ENCODE measurements around the gene CSHL1. TPM values are rescaled to one million over a fixed set of nuclear protein-coding genes. Genes with fewer than 3 reads are reported as not detected.

Gene CSHL1
- polyA plus RNA-seq, 1 donor from 2014 or later = not detected

GRCh38 chr17:63928966-63929695 is 18.1 kb upstream of the CSHL1 start:
- TF ChIP-seq MXI1 (conservative IDR thresholded peaks at IDR 0.05; ENCODE audit: poor library complexity, severe bottlenecking) = no peak
- TF ChIP-seq RAD21 (conservative IDR thresholded peaks at IDR 0.05) = no peak
- no peak for TF ChIP-seq TAF1 (IDR thresholded peaks at IDR 0.05; ENCODE audit: low read depth)
- TF ChIP-seq POLR2AphosphoS5 (IDR thresholded peaks at IDR 0.05) = no peak
- TF ChIP-seq CTCF (IDR thresholded peaks at IDR 0.05; ENCODE audit: poor library complexity, severe bottlenecking) = no peak
- TF ChIP-seq SMC3 (conservative IDR thresholded peaks at IDR 0.05; ENCODE audit: poor library complexity) = no peak
- no peak for TF ChIP-seq REST (IDR thresholded peaks at IDR 0.05; ENCODE audit: borderline replicate concordance)
- TF ChIP-seq EP300 (conservative IDR thresholded peaks at IDR 0.05; ENCODE audit: poor library complexity, severe bottlenecking) = no peak
- no peak for TF ChIP-seq EZH2 (IDR thresholded peaks at IDR 0.05; ENCODE audit: borderline replicate concordance, insufficient read depth, low read length, poor library complexity, severe bottlenecking)
- no peaks in the 10 kb centered on the region for H3K9me2 ChIP-seq (ENCODE audit: insufficient read depth, low read length)
- no peak overlapping the region for H3K4me3 ChIP-seq (ENCODE audit: low read length)
- H2AFZ ChIP-seq (ENCODE audit: low read depth, low read length) = no peak overlapping the region
- no peaks in the 10 kb centered on the region for H4K20me1 ChIP-seq (ENCODE audit: insufficient read depth)
- no peaks in the 10 kb centered on the region for H3K27me3 ChIP-seq (ENCODE audit: insufficient read depth, low read depth, low read length)
- no peak overlapping the region for H3K9ac ChIP-seq (ENCODE audit: low read length)
- no peaks in the 10 kb centered on the region for H3K36me3 ChIP-seq (ENCODE audit: insufficient read depth, low read length)
- no peak overlapping the region for H3K27ac ChIP-seq (ENCODE audit: low read length)
- no peaks in the 10 kb centered on the region for H3K9me3 ChIP-seq (ENCODE audit: low read length)
- H3K4me2 ChIP-seq (ENCODE audit: low read length) = no peak overlapping the region
- H3K79me2 ChIP-seq (replicated peaks; ENCODE audit: insufficient read depth, low read length) = no peaks in the 10 kb centered on the region
- H3F3A ChIP-seq (ENCODE audit: insufficient read depth, low read length, poor library complexity, severe bottlenecking) = no peaks in the 10 kb centered on the region

- no peaks in the 10 kb centered on the region for H3K27me3 ChIP-seq (ENCODE audit: insufficient read depth, low read depth, low read length)
- no peaks in the 10 kb centered on the region for H3K79me2 ChIP-seq (replicated peaks; ENCODE audit: insufficient read depth, low read length)
- H3K4me3 ChIP-seq (ENCODE audit: low read length) = no peak overlapping the region
- no peaks in the 10 kb centered on the region for H3F3A ChIP-seq (ENCODE audit: insufficient read depth, low read length, poor library complexity, severe bottlenecking)
- no peak overlapping the region for H3K27ac ChIP-seq (ENCODE audit: low read length)
- no peaks in the 10 kb centered on the region for H4K20me1 ChIP-seq (ENCODE audit: insufficient read depth)
- H3K9ac ChIP-seq (ENCODE audit: low read length) = no peak overlapping the region
- H2AFZ ChIP-seq (ENCODE audit: low read depth, low read length) = no peak overlapping the region
- no peak for TF ChIP-seq REST (IDR thresholded peaks at IDR 0.05; ENCODE audit: borderline replicate concordance)
- no peak for TF ChIP-seq EP300 (conservative IDR thresholded peaks at IDR 0.05; ENCODE audit: poor library complexity, severe bottlenecking)
- no peak for TF ChIP-seq EZH2 (IDR thresholded peaks at IDR 0.05; ENCODE audit: borderline replicate concordance, insufficient read depth, low read length, poor library complexity, severe bottlenecking)
- TF ChIP-seq MXI1 (conservative IDR thresholded peaks at IDR 0.05; ENCODE audit: poor library complexity, severe bottlenecking) = no peak
- no peak for TF ChIP-seq RAD21 (conservative IDR thresholded peaks at IDR 0.05)
- TF ChIP-seq POLR2AphosphoS5 (IDR thresholded peaks at IDR 0.05) = no peak
- TF ChIP-seq TAF1 (IDR thresholded peaks at IDR 0.05; ENCODE audit: low read depth) = no peak
- TF ChIP-seq CTCF (IDR thresholded peaks at IDR 0.05; ENCODE audit: poor library complexity, severe bottlenecking) = no peak
- no peak for TF ChIP-seq SMC3 (conservative IDR thresholded peaks at IDR 0.05; ENCODE audit: poor library complexity)
- no peak overlapping the region for H3K4me2 ChIP-seq (ENCODE audit: low read length)
- no peaks in the 10 kb centered on the region for H3K9me2 ChIP-seq (ENCODE audit: insufficient read depth, low read length)
- no peaks in the 10 kb centered on the region for H3K9me3 ChIP-seq (ENCODE audit: low read length)
- no peaks in the 10 kb centered on the region for H3K36me3 ChIP-seq (ENCODE audit: insufficient read depth, low read length)
These were observed 17.2 kb upstream of the CSHL1 start for GRCh38 chr17:63928172-63928666.
